Activated CD8-positive, alpha-beta memory T cell treated with anti-CD3 and anti-CD28 coated beads, Interleukin-2, amount 10 ng/mL, durations not matched to agents 7 days and 5 days (primary cell): Measurements from ENCODE around the gene FOXO3. TPM values are rescaled to one million over a fixed set of nuclear protein-coding genes. Genes with fewer than 3 reads are reported as not detected.
"Not testable (repeated sequence)": the region's sequence is repeated elsewhere in the genome, so short reads cannot be mapped to it uniquely, and the experiment has no call there.

Source experiments
- ATAC-seq: fragments of 150-1000 bp; cut with Tn5 transposase; one replicate; pipeline ENCODE4 v1.10.0; 2021; ENCODE audit warnings: moderate library complexity
- CTCF ChIA-PET: fragments of 350-600 bp; sonication (Branson Sonifier 250); formaldehyde crosslinking; loops from one replicate; lab custom pipeline; 2021; ENCODE audit warnings: antibody characterized with exemption; lab: Charles Lee
- DNase-seq: peaks from one replicate; pipeline ENCODE4 v3.0.0-alpha.2; 2020
- H3K27ac Mint-ChIP-seq: one replicate; pipeline ENCODE4 v1.8.0; 2021; ENCODE audit warnings: mild to moderate bottlenecking, mixed read lengths
- H3K27me3 Mint-ChIP-seq: one replicate; pipeline ENCODE4 v1.8.0; 2021; ENCODE audit warnings: mixed read lengths
- H3K36me3 Mint-ChIP-seq: one replicate; pipeline ENCODE4 v1.8.0; 2021; ENCODE audit warnings: mild to moderate bottlenecking, mixed read lengths
- H3K4me1 Mint-ChIP-seq: one replicate; pipeline ENCODE4 v1.8.0; 2021; ENCODE audit warnings: mixed read lengths
- H3K4me3 Mint-ChIP-seq: one replicate; pipeline ENCODE4 v1.8.0; 2021; ENCODE audit warnings: mild to moderate bottlenecking, moderate library complexity, mixed read lengths
- H3K9me3 Mint-ChIP-seq: one replicate; pipeline ENCODE4 v1.8.0; 2022; ENCODE audit warnings: low read depth, mixed read lengths
- total RNA-seq, 2 experiments: library from RNA; stranded (reverse); gene quantifications; one replicate each; pipeline ENCODE4 v1.2.3, GENCODE V29; 2021

Gene FOXO3
- total RNA-seq, 2 experiments from 2014 or later: 13.4 to 14.7 TPM

GRCh38 chr6:108648191-108648590, 87.5 kb downstream of the FOXO3 start:
- H3K27ac Mint-ChIP-seq: no peak overlapping the region
- H3K9me3 Mint-ChIP-seq: no peaks in the 10 kb centered on the region
- no peaks in the 10 kb centered on the region for H3K36me3 Mint-ChIP-seq
- DNase-seq: no peak
- H3K27me3 Mint-ChIP-seq: no peaks in the 10 kb centered on the region
- no peak overlapping the region for H3K4me3 Mint-ChIP-seq
- CTCF ChIA-PET: interaction anchor here (1.2 kb wide), 1 partner anchor 46 kb away, joined by 3 read pairs; no protein-coding TSS in a partner anchor
- no peak for ATAC-seq
- H3K4me1 Mint-ChIP-seq: peaks cover 13% of the 10 kb centered on the region

DNA sequence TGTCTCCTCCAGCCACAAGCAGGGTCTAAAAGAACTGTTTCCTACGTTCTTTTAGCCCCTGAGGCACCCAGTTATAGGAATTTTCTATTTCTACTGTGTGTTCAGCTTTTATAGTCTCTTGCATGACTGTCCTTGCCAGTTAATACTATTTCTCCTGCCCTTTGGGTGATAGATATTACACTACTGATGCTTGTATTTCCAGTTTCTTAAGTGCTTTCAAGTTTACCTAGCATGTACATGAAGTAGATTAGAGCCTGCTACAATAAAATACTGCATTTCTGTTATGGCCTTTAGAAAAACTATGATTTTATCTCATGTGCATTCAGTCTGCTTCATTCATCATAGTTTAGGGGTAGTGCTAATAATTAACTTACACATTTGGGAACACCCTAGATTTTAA, 89.6 kb downstream of the FOXO3 start:
- Mint-ChIP-seq H3K27ac (no peak overlapping the region), H3K36me3 (no peaks in the 10 kb centered on the region), H3K27me3 (no peaks in the 10 kb centered on the region), H3K4me3 (no peak overlapping the region), H3K4me1 (peaks cover 19% of the 10 kb centered on the region), H3K9me3 (no peaks in the 10 kb centered on the region)
- ATAC-seq (no peak), DNase-seq (no peak)
- CTCF ChIA-PET: no interaction called here

GRCh38 chr6:108650781-108651180, 90.1 kb downstream of the FOXO3 start:
- CTCF ChIA-PET: interaction anchor here (1.2 kb wide), 1 partner anchor 123 kb away, joined by 3 read pairs; no protein-coding TSS in a partner anchor
- Mint-ChIP-seq H3K9me3 (no peaks in the 10 kb centered on the region), H3K4me3 (no peak overlapping the region), H3K27ac (no peak overlapping the region), H3K4me1 (peaks cover 19% of the 10 kb centered on the region), H3K36me3 (no peaks in the 10 kb centered on the region), H3K27me3 (no peaks in the 10 kb centered on the region)
- no peak for ATAC-seq
- no peak for DNase-seq

- no peak overlapping the region for H3K27ac Mint-ChIP-seq
- no peaks in the 10 kb centered on the region for H3K36me3 Mint-ChIP-seq
- H3K4me1 Mint-ChIP-seq: peaks cover 19% of the 10 kb centered on the region
- CTCF ChIA-PET: interaction anchor here (1.2 kb wide), 1 partner anchor 122 kb away, joined by 3 read pairs; no protein-coding TSS in a partner anchor
- no peak overlapping the region for H3K4me3 Mint-ChIP-seq
- no peak for ATAC-seq
- no peak for DNase-seq
- no peaks in the 10 kb centered on the region for H3K9me3 Mint-ChIP-seq
- no peaks in the 10 kb centered on the region for H3K27me3 Mint-ChIP-seq
Measured at GRCh38 chr6:108651340-108652227, 90.9 kb downstream of the FOXO3 start.

- DNase-seq: no peak
- Mint-ChIP-seq H3K27ac (no peak overlapping the region), H3K36me3 (no peaks in the 10 kb centered on the region), H3K4me3 (no peak overlapping the region), H3K4me1 (peaks cover 19% of the 10 kb centered on the region), H3K9me3 (no peaks in the 10 kb centered on the region), H3K27me3 (no peaks in the 10 kb centered on the region)
- no peak for ATAC-seq
- CTCF ChIA-PET: no interaction called here
Measured at GRCh38 chr6:108652375-108652774, 91.7 kb downstream of the FOXO3 start.

DNA sequence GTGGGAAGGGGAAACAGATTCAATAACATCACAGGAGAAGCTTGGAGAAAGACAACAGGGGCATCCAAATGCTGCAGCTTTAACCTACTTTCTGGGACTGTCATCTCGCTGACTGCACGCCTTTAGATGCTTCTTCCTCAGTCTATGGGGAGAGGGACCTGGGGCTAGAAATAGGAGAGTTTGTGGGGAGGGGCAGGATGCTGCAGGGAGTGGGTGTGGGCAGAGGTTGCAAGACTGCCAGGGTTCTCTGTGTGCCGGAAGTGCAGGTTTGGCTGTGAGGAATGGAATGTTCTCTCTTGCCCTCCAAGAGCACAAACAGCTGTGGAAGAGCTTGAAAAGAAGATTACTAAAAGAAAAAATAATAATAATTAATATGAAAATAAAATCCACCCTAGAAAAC, 93.2 kb downstream of the FOXO3 start:
- Mint-ChIP-seq H3K36me3 (no peaks in the 10 kb centered on the region), H3K4me3 (no peak overlapping the region), H3K9me3 (no peaks in the 10 kb centered on the region), H3K27ac (no peak overlapping the region), H3K4me1 (peaks cover 19% of the 10 kb centered on the region), H3K27me3 (no peaks in the 10 kb centered on the region)
- CTCF ChIA-PET: no interaction called here
- no peak for DNase-seq
- ATAC-seq: no peak

DNA sequence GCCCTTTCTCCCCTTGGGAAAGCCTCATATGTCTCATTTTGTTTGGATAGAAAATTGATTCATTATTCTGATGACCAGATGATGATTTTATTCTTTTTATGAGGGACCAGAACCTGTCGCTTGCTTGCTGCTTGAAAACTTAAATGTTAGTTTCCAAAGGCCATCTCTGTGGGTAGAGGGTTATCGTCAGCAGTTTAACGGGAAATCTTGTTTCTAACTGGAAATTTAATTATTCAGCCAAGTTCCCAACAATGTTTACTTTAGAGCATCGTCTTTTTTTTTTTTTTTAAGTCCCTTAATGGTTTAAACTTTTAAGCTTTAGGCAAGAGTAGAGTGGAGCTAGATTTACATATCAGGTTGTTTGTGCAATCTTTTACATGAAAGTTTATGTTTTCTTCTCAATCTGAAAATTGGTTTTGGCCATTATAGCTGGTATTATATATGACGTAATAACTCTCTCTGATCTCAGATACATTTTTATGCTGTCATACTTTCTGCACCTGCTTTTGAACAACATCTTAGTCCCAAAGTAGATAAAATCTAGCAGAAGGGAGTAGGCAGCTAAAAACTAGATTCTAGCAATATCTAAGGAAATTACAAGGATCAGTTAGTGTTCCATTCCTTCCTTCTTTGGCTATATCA, 93.9 kb downstream of the FOXO3 start:
- no peaks in the 10 kb centered on the region for H3K36me3 Mint-ChIP-seq
- no peak for DNase-seq
- H3K27ac Mint-ChIP-seq: no peak overlapping the region
- H3K9me3 Mint-ChIP-seq: no peaks in the 10 kb centered on the region
- no peak for ATAC-seq
- H3K27me3 Mint-ChIP-seq: no peaks in the 10 kb centered on the region
- CTCF ChIA-PET: no interaction called here
- no peak overlapping the region for H3K4me3 Mint-ChIP-seq
- H3K4me1 Mint-ChIP-seq: peaks cover 19% of the 10 kb centered on the region

DNA sequence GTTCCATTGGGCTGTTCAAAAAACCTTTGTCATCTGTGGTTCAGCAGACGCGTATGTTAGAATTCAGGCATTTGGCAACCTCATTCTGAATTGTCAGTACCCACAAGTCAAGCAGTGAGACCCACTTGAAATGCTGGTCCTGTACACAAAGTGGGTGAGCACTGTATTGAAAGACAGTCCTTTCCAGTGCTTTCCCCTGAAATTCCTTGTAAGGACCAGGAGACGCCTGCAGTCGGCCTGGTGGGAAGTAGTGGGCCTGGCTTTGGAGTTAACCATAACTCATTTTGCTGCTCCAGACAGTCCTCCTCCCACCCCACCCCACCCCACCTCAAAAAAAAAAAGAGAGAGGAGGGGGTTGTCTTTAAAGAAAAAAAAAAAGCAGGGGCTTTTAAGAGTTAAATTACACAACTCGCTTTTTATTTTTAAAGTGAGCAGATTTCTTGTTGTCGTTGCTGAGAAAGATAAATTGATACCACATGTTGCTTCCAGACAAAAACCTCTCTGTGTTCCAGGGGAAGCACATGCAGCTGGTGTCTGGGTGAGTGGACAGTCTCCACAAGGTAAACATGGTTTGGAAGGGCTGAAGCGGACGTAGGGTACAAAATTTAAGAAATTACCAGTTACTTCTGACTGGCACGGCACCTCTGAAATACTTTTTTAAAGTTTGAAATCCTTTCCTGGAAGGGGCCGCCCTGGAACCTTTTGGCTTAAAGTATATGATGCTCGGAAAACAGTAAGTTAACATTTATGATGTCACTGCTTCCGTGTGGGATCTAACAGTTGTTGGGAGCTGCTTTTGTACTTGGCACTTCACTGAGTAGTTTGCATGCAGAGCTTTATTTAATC, 95.3 kb downstream of the FOXO3 start:
- Mint-ChIP-seq H3K27ac (no peak overlapping the region), H3K9me3 (no peaks in the 10 kb centered on the region), H3K4me3 (no peak overlapping the region), H3K36me3 (no peaks in the 10 kb centered on the region), H3K4me1 (peaks cover 12% of the 10 kb centered on the region), H3K27me3 (no peaks in the 10 kb centered on the region)
- DNase-seq: no peak
- CTCF ChIA-PET: no interaction called here
- ATAC-seq: no peak

- DNase-seq (no peak), ATAC-seq (no peak)
- peaks cover 13% of the 10 kb centered on the region for H3K4me1 Mint-ChIP-seq
- no peaks in the 10 kb centered on the region for H3K27me3 Mint-ChIP-seq
- no peaks in the 10 kb centered on the region for H3K36me3 Mint-ChIP-seq
- CTCF ChIA-PET: no interaction called here
- H3K9me3 Mint-ChIP-seq: no peaks in the 10 kb centered on the region
- H3K27ac Mint-ChIP-seq: no peak overlapping the region
- H3K4me3 Mint-ChIP-seq: no peak overlapping the region
Measured at GRCh38 chr6:108656836-108657235, 96.1 kb downstream of the FOXO3 start.

DNA sequence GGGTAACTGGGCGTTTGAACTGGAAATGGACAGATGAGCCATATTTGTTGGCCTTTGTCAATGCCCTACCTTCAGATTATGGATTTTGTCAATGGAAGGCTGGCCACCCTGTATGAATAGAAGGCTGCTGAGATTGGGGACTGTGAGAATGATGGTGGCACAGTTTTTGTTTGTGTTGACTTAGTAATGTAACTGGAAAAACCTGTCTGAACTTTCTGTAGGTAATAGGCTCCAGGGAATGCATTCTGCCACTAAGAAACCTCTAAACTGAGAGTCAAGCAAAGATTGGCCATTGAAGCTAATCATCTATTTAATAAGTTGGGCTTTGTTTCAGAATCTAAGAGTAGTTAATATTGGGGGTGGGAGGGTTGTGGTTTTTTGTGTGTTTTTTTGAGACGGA, 97.5 kb downstream of the FOXO3 start:
- DNase-seq: no peak
- ATAC-seq: no peak
- CTCF ChIA-PET: no interaction called here
- Mint-ChIP-seq H3K9me3 (no peaks in the 10 kb centered on the region), H3K27ac (no peak overlapping the region), H3K4me1 (peaks cover 12% of the 10 kb centered on the region), H3K36me3 (no peaks in the 10 kb centered on the region), H3K4me3 (no peak overlapping the region), H3K27me3 (no peaks in the 10 kb centered on the region)

DNA sequence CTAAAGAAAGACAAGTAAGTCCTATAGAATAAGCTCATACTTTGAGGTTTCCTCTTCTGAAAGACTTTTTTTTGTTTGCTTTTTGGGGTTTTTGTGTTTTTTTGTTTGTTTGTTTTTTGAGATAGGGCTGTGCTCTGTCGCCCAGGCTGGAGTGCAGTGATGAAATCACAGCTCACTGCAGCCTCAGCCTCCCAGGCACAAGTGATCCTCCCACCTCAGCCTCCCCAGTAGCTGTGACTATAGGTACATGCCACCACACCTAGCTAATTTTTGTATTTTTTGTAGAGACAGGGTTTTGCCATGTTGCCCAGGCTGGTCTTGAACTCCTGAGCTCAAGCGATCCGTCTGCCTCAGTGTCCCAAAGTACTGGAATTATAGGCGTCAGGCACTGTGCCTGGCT, 98.1 kb downstream of the FOXO3 start:
- H3K36me3 Mint-ChIP-seq, H3K4me1 Mint-ChIP-seq, DNase-seq, H3K4me3 Mint-ChIP-seq, H3K27ac Mint-ChIP-seq, H3K9me3 Mint-ChIP-seq, CTCF ChIA-PET, ATAC-seq, H3K27me3 Mint-ChIP-seq: not testable (repeated sequence)

DNA sequence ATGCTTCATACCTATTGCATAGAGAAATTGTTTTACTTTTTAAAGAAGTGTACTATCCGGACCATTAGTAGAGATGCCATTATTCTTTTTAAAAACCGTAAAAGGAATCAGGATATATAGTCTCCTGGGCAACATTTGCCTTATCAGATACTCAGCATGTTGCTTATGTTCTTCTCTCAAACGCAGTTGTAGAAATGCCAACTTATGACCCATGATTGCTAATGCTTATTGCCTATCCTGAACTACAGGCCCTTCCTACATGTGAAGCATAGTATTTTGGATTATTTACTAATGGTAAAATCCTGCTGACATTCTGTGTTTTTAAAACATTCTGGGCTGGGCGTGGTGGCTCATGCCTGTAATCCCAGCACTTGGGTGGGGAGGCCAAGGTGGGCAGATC, 99.5 kb downstream of the FOXO3 start:
- Mint-ChIP-seq H3K4me3 (no peak overlapping the region), H3K36me3 (peaks cover 3% of the 10 kb centered on the region), H3K4me1 (peaks cover 12% of the 10 kb centered on the region), H3K27ac (no peak overlapping the region), H3K9me3 (no peaks in the 10 kb centered on the region), H3K27me3 (no peaks in the 10 kb centered on the region)
- ATAC-seq (no peak), DNase-seq (no peak)
- CTCF ChIA-PET: interaction anchor here (1.2 kb wide), 1 partner anchor 168 kb away, joined by 3 read pairs; no protein-coding TSS in a partner anchor

DNA sequence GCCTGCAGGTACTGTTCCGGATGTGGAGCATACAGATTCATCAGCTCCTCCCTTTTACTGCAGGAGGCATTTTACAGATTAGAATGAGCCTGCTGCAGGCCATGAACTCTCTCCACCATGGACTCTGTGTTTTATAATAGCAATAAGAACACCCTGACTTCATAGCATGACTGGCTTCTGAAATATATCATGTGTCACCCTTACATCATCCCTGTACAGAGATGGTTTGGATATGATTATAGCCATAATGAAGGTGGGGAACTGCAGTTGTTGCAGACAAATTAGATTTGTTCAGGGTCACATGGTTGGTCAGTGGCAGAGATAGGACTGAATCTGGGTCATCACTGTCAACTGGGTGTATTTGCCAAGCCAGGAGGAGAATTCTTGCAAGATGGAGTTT, 100.7 kb downstream of the FOXO3 start:
- no peak overlapping the region for H3K27ac Mint-ChIP-seq
- peaks cover 21% of the 10 kb centered on the region for H3K4me1 Mint-ChIP-seq
- H3K27me3 Mint-ChIP-seq: no peaks in the 10 kb centered on the region
- ATAC-seq (no peak), DNase-seq (no peak)
- H3K36me3 Mint-ChIP-seq: peaks cover 3% of the 10 kb centered on the region
- CTCF ChIA-PET: no interaction called here
- H3K9me3 Mint-ChIP-seq: no peaks in the 10 kb centered on the region
- no peak overlapping the region for H3K4me3 Mint-ChIP-seq
